HepG2 (cell line): ENCODE measurements around the gene CHRM5. TPM values are rescaled to one million over a fixed set of nuclear protein-coding genes. Genes with fewer than 3 reads are reported as not detected.
A peak's percentile ranks its signal among the peaks of the same experiment; 100 is the strongest.

ENCODE experiments used
- CENPT ChIP-seq: sonication (generic); formaldehyde crosslinking; IDR thresholded peaks from 2 replicates; pipeline ENCODE4 v1.8.0; 2022; ENCODE audit warnings: low read depth, mild to moderate bottlenecking, moderate library complexity, missing genetic modification reagents
- ESRRA ChIP-seq: sonication (generic); formaldehyde crosslinking; IDR thresholded peaks from 2 replicates; pipeline ENCODE4 v1.5.1; 2020; ENCODE audit warnings: mild to moderate bottlenecking, low read depth, missing genetic modification reagents
- FOXA1 ChIP-seq, 2 experiments: fragments of 450-650 bp in 1 of 2; sonication (generic) in 1 of 2; formaldehyde crosslinking in 1 of 2; IDR thresholded peaks; 2 replicates each; pipeline versions ENCODE4 v1.4.0 to v1.6.1; 2016 to 2020; ENCODE audit warnings: missing genetic modification reagents in 1 of 2
- FOXO1 ChIP-seq: sonication (generic); formaldehyde crosslinking; IDR thresholded peaks from 2 replicates; pipeline ENCODE4 v1.4.0; 2020; ENCODE audit warnings: missing genetic modification reagents
- HDAC1 ChIP-seq: sonication (generic); formaldehyde crosslinking; IDR thresholded peaks from 2 replicates; pipeline ENCODE4 v1.5.1; 2020; ENCODE audit warnings: mild to moderate bottlenecking, missing genetic modification reagents
- HNF1A ChIP-seq, 2 experiments: sonication (generic) in 1 of 2; formaldehyde crosslinking in 1 of 2; IDR thresholded peaks; 2 replicates each; pipeline versions ENCODE4 v1.4.0 to v1.6.1; 2016 to 2020; ENCODE audit warnings: borderline replicate concordance in 1 of 2, low read depth in 1 of 2, mild to moderate bottlenecking in 1 of 2, missing genetic modification reagents in 1 of 2
- HOMEZ ChIP-seq: IDR thresholded peaks from 2 replicates; pipeline ENCODE4 v1.6.1; 2016; ENCODE audit warnings: low read depth
- MTF1 ChIP-seq: sonication (generic); formaldehyde crosslinking; IDR thresholded peaks from 2 replicates; pipeline ENCODE4 v1.5.0; 2020; ENCODE audit warnings: missing genetic modification reagents
- NR2F2 ChIP-seq: IDR thresholded peaks from 2 replicates; pipeline ENCODE4 v1.6.1; 2012; ENCODE audit warnings: low read depth, inconsistent platforms, borderline replicate concordance
- NR2F6 ChIP-seq, 2 experiments: IDR thresholded peaks; 2 replicates each; pipeline ENCODE4 v1.6.1; 2016; ENCODE audit warnings: antibody characterized with exemption in 1 of 2, mild to moderate bottlenecking in 1 of 2
- REPIN1 ChIP-seq: sonication (generic); formaldehyde crosslinking; IDR thresholded peaks from 2 replicates; pipeline ENCODE4 v1.8.0; 2022; ENCODE audit warnings: missing genetic modification reagents, low read depth, mild to moderate bottlenecking, borderline replicate concordance
- TCF7 ChIP-seq: sonication (generic); IDR thresholded peaks from 2 replicates; pipeline ENCODE4 v1.6.1; 2016; ENCODE audit warnings: antibody characterized with exemption, low read depth
- ZBTB8A ChIP-seq: sonication (generic); formaldehyde crosslinking; IDR thresholded peaks from 2 replicates; pipeline ENCODE4 v1.4.0; 2020; ENCODE audit warnings: mild to moderate bottlenecking, low read depth, missing genetic modification reagents, borderline replicate concordance
- ZNF264 ChIP-seq: sonication (generic); formaldehyde crosslinking; IDR thresholded peaks from 2 replicates; pipeline ENCODE4 v1.4.0; 2020; ENCODE audit warnings: missing genetic modification reagents
- ZNF331 ChIP-seq: sonication (generic); formaldehyde crosslinking; IDR thresholded peaks from 2 replicates; pipeline ENCODE4 v1.4.0; 2020; ENCODE audit warnings: missing genetic modification reagents
- ZNF350 ChIP-seq: sonication (generic); formaldehyde crosslinking; IDR thresholded peaks from 2 replicates; pipeline ENCODE4 v1.4.0; 2020; ENCODE audit warnings: mild to moderate bottlenecking, low read depth, missing genetic modification reagents, borderline replicate concordance
- ZNF550 ChIP-seq: sonication (generic); formaldehyde crosslinking; IDR thresholded peaks from 2 replicates; pipeline ENCODE4 v1.4.0; 2020; ENCODE audit warnings: mild to moderate bottlenecking, missing genetic modification reagents, borderline replicate concordance
- polyA plus RNA-seq, 8 experiments: library from polyadenylated mRNA; depleted of rRNA in 3 of 8; stranded (reverse) in 7 of 8; unstranded in 1 of 8; fragments of >200 nt; fragmentation: Illumina TruSeq in 4 of 8; extraction: Trizol in 4 of 8; gene quantifications; 2 replicates each; pipeline versions ENCODE4 v1.2.1 to v1.2.3, GENCODE V29; 2011 to 2016; ENCODE audit warnings: low read depth in 4 of 8, missing spikeins in 1 of 8, mixed read lengths in 1 of 8; ENCODE audit not compliant: insufficient read depth in 1 of 8
- total RNA-seq, 5 experiments: library from RNA; depleted of rRNA; stranded (reverse); fragments of >200 nt; fragmentation: Illumina TruSeq; extraction: Trizol; gene quantifications; 2 replicates each; pipeline ENCODE4 v1.2.3, GENCODE V29; 2016; ENCODE audit warnings: low read depth in 1 of 5
- TF ChIP-seq, protein P1 (sequence below): sonication (generic); formaldehyde crosslinking; IDR thresholded peaks from 2 replicates; pipeline ENCODE4 v1.4.0; 2020; ENCODE audit warnings: missing genetic modification reagents; ENCODE audit errors: not compliant biosample characterization
- TF ChIP-seq, protein P2 (sequence below): sonication (generic); formaldehyde crosslinking; IDR thresholded peaks from 2 replicates; pipeline ENCODE4 v1.5.1; 2020; ENCODE audit warnings: missing genetic modification reagents, mild to moderate bottlenecking, borderline replicate concordance

The CHRM5 gene
- total and polyA plus RNA-seq, 2 of the 13 experiments (the other 11 are each of a cell fraction or from before 2014, with no cell fraction given) = not detected

GRCh38 chr15:34038023-34038870 lies 70.0 kb downstream of the CHRM5 start (continued):
- no peak for TF ChIP-seq HNF1A (IDR thresholded peaks at IDR 0.05; ENCODE audit: low read depth)
- TF ChIP-seq HNF1A (CRISPR knock-in tag; IDR thresholded peaks at IDR 0.05; ENCODE audit: borderline replicate concordance) = no peak
- TF ChIP-seq FOXO1 (CRISPR knock-in tag) = no peak
- TF ChIP-seq ESRRA (CRISPR knock-in tag) = peak; percentile 7; the same call in 1 of the 2 replicates
- no peak for TF ChIP-seq FOXA1 (IDR thresholded peaks at IDR 0.05)
- 0 out of 2 replicates have a peak, but pooled peaks have one; percentile 16 for TF ChIP-seq FOXA1 (CRISPR knock-in tag; IDR thresholded peaks at IDR 0.05)
- TF ChIP-seq ZNF331 = no peak
- TF ChIP-seq, protein P1, sequence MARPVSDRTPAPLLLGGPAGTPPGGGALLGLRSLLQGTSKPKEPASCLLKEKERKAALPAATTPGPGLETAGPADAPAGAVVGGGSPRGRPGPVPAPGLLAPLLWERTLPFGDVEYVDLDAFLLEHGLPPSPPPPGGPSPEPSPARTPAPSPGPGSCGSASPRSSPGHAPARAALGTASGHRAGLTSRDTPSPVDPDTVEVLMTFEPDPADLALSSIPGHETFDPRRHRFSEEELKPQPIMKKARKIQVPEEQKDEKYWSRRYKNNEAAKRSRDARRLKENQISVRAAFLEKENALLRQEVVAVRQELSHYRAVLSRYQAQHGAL (CRISPR knock-in tag) = no peak
- TF ChIP-seq ZNF550 (CRISPR knock-in tag) = no peak
- TF ChIP-seq CENPT = no peak
- no peak for TF ChIP-seq MTF1 (CRISPR knock-in tag)
- peak; percentile 32; the same call in 1 of the 2 replicates for TF ChIP-seq ZNF350 (CRISPR knock-in tag)
- no peak for TF ChIP-seq TCF7
- TF ChIP-seq REPIN1 = peak; percentile 57; the same call in 1 of the 2 replicates
- TF ChIP-seq, protein P2, sequence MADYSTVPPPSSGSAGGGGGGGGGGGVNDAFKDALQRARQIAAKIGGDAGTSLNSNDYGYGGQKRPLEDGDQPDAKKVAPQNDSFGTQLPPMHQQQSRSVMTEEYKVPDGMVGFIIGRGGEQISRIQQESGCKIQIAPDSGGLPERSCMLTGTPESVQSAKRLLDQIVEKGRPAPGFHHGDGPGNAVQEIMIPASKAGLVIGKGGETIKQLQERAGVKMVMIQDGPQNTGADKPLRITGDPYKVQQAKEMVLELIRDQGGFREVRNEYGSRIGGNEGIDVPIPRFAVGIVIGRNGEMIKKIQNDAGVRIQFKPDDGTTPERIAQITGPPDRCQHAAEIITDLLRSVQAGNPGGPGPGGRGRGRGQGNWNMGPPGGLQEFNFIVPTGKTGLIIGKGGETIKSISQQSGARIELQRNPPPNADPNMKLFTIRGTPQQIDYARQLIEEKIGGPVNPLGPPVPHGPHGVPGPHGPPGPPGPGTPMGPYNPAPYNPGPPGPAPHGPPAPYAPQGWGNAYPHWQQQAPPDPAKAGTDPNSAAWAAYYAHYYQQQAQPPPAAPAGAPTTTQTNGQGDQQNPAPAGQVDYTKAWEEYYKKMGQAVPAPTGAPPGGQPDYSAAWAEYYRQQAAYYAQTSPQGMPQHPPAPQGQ (CRISPR knock-in tag) = no peak
- TF ChIP-seq NR2F6 (IDR thresholded peaks at IDR 0.05) = no peak
- TF ChIP-seq NR2F6 (CRISPR knock-in tag; IDR thresholded peaks at IDR 0.05) = peak; percentile 33; the same call in 1 of the 2 replicates
- no peak for TF ChIP-seq ZBTB8A (CRISPR knock-in tag)
- TF ChIP-seq HDAC1 (CRISPR knock-in tag) = peak; percentile 54
- TF ChIP-seq HOMEZ (CRISPR knock-in tag) = 0 out of 2 replicates have a peak, but pooled peaks have one; percentile 9
- no peak for TF ChIP-seq NR2F2
- TF ChIP-seq ZNF264 (CRISPR knock-in tag) = no peak
